ENCODE results near the gene RAB18. TPM values are rescaled to one million over a fixed set of nuclear protein-coding genes. Genes with fewer than 3 reads are reported as not detected.

Gene RAB18
- total and polyA plus RNA-seq, 9 of the 15 experiments (the other 6 are each of a cell fraction or from before 2014, with no cell fraction given): 10.5 to 46.3 (median 32.5) TPM

DNA sequence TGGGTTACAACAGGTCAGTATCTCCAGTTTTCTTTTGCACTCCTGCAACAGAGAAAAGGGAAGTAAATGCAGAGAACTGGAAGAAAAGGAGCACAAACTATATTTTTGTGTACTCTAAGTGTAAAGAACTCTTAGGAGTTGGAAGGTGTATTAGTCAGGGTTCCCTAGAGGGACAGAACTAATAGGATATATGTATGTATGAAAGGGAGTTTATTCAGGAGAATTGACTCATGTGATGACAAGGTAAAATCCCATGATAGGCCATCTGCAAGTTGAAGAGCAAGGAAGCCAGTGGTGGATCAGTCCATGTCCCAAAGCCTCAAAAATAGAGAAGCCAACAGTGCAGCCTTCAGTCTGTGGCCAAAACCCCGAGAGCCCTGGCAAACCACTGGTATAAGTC, 22.6 kb upstream of the RAB18 start:
- Histone ChIP-seq H4K20me1 (replicated peaks; ENCODE audit: control insufficient read depth, insufficient read depth, low read length) (no peaks in the 10 kb centered on the region), H3K79me2 (ENCODE audit: control insufficient read depth, insufficient read depth, low read length) (no peaks in the 10 kb centered on the region), H3K9ac (ENCODE audit: insufficient read depth in 1 of 2, low read depth in 2 of 2, low read length in 2 of 2) (no peak overlapping the region), H3K4me1 (replicated peaks in 1 of 2; ENCODE audit: control insufficient read depth in 2 of 2, insufficient read depth in 2 of 2, low read length in 2 of 2) (no peaks in the 10 kb centered on the region), H3K4me3 (no peak overlapping the region), H2AFZ (ENCODE audit: low read depth, low read length) (no peak overlapping the region), H3K27ac (ENCODE audit: extremely low read depth, low read depth, low read length) (no peak overlapping the region), H3K36me3 (ENCODE audit: control insufficient read depth, insufficient read depth, low read length) (no peaks in the 10 kb centered on the region), H3K27me3 (ENCODE audit: control insufficient read depth in 2 of 2, insufficient read depth in 2 of 2, low read length in 2 of 2) (no peaks in the 10 kb centered on the region), H3K4me2 (ENCODE audit: insufficient read depth, low read length) (no peak overlapping the region), H3K9me3 (replicated peaks; ENCODE audit: control insufficient read depth, insufficient read depth, low read depth, low read length) (no peaks in the 10 kb centered on the region), H3K9me1 (ENCODE audit: control insufficient read depth, insufficient read depth, low read length) (no peaks in the 10 kb centered on the region)
- no peak for FAIRE-seq
- WGBS (ENCODE audit: insufficient coverage, low coverage, missing lambda C conversion rate): 0% methylated on average over 1 of the region's 1 CpG
- BruUV-seq (replicated peaks): no TSS peak
- POLR2A ChIA-PET: interaction anchor here (0.7 to 0.8 kb wide), 2 partner anchors 9 to 10 kb away, joined by 3 to 4 read pairs; no protein-coding TSS in a partner anchor
- CTCF ChIA-PET (ENCODE audit: low intra/inter-chr PET ratio): no interaction called here
- DNase-seq (ENCODE audit: extremely low read depth in 1 of 4, low spot score in 3 of 4): no peak
- ATAC-seq: no peak
- intact Hi-C loops (cut with micrococcal nuclease): no loop called here
- in situ Hi-C loops (cut with MboI): no loop called here
- TF ChIP-seq STAT5A (IDR thresholded peaks at IDR 0.05; ENCODE audit: borderline replicate concordance, low read length) (no peak), ASH1L (IDR thresholded peaks at IDR 0.05; ENCODE audit: borderline replicate concordance, low read depth, partially characterized antibody) (no peak), TBL1XR1 (IDR thresholded peaks at IDR 0.05; ENCODE audit: low read length in 2 of 2) (no peak)

- no peak overlapping the region for H3K4me3 ChIP-seq
- in situ Hi-C loops (cut with MboI): no loop called here
- DNase-seq (ENCODE audit: extremely low read depth in 1 of 4, low spot score in 3 of 4) (no peak), ATAC-seq (no peak), FAIRE-seq (no peak)
- no peak overlapping the region for H3K9ac ChIP-seq (ENCODE audit: insufficient read depth in 1 of 2, low read depth in 2 of 2, low read length in 2 of 2)
- H3K9me1 ChIP-seq (ENCODE audit: control insufficient read depth, insufficient read depth, low read length): no peaks in the 10 kb centered on the region
- H2AFZ ChIP-seq (ENCODE audit: low read depth, low read length): no peak overlapping the region
- no TSS peak for BruUV-seq (replicated peaks)
- H3K4me1 ChIP-seq (replicated peaks in 1 of 2; ENCODE audit: control insufficient read depth in 2 of 2, insufficient read depth in 2 of 2, low read length in 2 of 2): no peaks in the 10 kb centered on the region
- H3K79me2 ChIP-seq (ENCODE audit: control insufficient read depth, insufficient read depth, low read length): no peaks in the 10 kb centered on the region
- no peaks in the 10 kb centered on the region for H3K27me3 ChIP-seq (ENCODE audit: control insufficient read depth in 2 of 2, insufficient read depth in 2 of 2, low read length in 2 of 2)
- TF ChIP-seq CHCHD3 (CRISPR knock-in tag; IDR thresholded peaks at IDR 0.05) (no peak), ZNF696 (CRISPR knock-in tag; conservative IDR thresholded peaks at IDR 0.05) (no peak), CBX5 (IDR thresholded peaks at IDR 0.05; ENCODE audit: borderline replicate concordance, low read depth) (no peak), ZNF778 (CRISPR knock-in tag; IDR thresholded peaks at IDR 0.05) (no peak), SRF (CRISPR knock-in tag; IDR thresholded peaks at IDR 0.05) (no peak), RFX1 (IDR thresholded peaks at IDR 0.05) (peak; percentile 58), SRSF9 (IDR thresholded peaks at IDR 0.05; ENCODE audit: borderline replicate concordance, low read depth, low read length) (no peak), BDP1 (IDR thresholded peaks at IDR 0.05; ENCODE audit: insufficient read depth, insufficient read length) (no peak)
- H3K27ac ChIP-seq (ENCODE audit: extremely low read depth, low read depth, low read length): no peak overlapping the region
- ChIA-PET POLR2A (interaction anchor here (0.9 to 1.4 kb wide), 3 partner anchors 9 to 21 kb away, joined by 3 to 6 read pairs (median 5); partner anchors contain the start of gene RAB18), CTCF (ENCODE audit: low intra/inter-chr PET ratio) (no interaction called here)
- no peaks in the 10 kb centered on the region for H4K20me1 ChIP-seq (replicated peaks; ENCODE audit: control insufficient read depth, insufficient read depth, low read length)
- no peaks in the 10 kb centered on the region for H3K36me3 ChIP-seq (ENCODE audit: control insufficient read depth, insufficient read depth, low read length)
- 0% methylated on average over 10 of the region's 10 CpGs for WGBS (ENCODE audit: insufficient coverage, low coverage, missing lambda C conversion rate)
- no peak overlapping the region for H3K4me2 ChIP-seq (ENCODE audit: insufficient read depth, low read length)
- intact Hi-C loops (cut with micrococcal nuclease): no loop called here
- no peaks in the 10 kb centered on the region for H3K9me3 ChIP-seq (replicated peaks; ENCODE audit: control insufficient read depth, insufficient read depth, low read depth, low read length)
Observed at GRCh38 chr10:27482984-27483956, 20.8 kb upstream of the RAB18 start.

Measured in K562 (cell line).